OCI-M1 (cell line): Measurements from ENCODE around the gene LYST.
"Not testable (repeated sequence)": the region's sequence is repeated elsewhere in the genome, so short reads cannot be mapped to it uniquely, and the experiment has no call there.

ENCODE experiments used
- DNase-seq: peaks from one replicate; lab custom pipeline; 2025; lab: John Stamatoyannopoulos, UW

Gene LYST

GRCh38 chr1:235766794-235767285 is 99.9 kb downstream of the LYST start:
- DNase-seq, result no peak

GRCh38 chr1:235763962-235764361 is 102.7 kb downstream of the LYST start:
- no peak for DNase-seq

GRCh38 chr1:235759336-235759735 is 107.4 kb downstream of the LYST start:
- DNase-seq, result no peak

- peak; percentile 36 for DNase-seq
These were observed 107.8 kb downstream of the LYST start for GRCh38 chr1:235758931-235759330.

- peak; percentile 14 for DNase-seq
These were observed 109.1 kb downstream of the LYST start for GRCh38 chr1:235757587-235758096.

GRCh38 chr1:235754186-235754585 is 112.5 kb downstream of the LYST start:
- not testable (repeated sequence) for DNase-seq

- DNase-seq, result no peak
These were observed 116.9 kb downstream of the LYST start for GRCh38 chr1:235749755-235750300.

GRCh38 chr1:235748747-235749146 is 118.0 kb downstream of the LYST start:
- DNase-seq, result no peak

GRCh38 chr1:235746245-235746644 is 120.5 kb downstream of the LYST start:
- no peak for DNase-seq

- DNase-seq, result no peak
These were observed 121.1 kb downstream of the LYST start for GRCh38 chr1:235745503-235746136.

GRCh38 chr1:235742914-235743599 is 123.6 kb downstream of the LYST start:
- no peak for DNase-seq

GRCh38 chr1:235741294-235741693 is 125.4 kb downstream of the LYST start:
- DNase-seq, result no peak

GRCh38 chr1:235739631-235740030 is 127.1 kb downstream of the LYST start:
- no peak for DNase-seq

- DNase-seq, result no peak
These were observed 127.6 kb downstream of the LYST start for GRCh38 chr1:235739124-235739523.

GRCh38 chr1:235737751-235738150 is 129.0 kb downstream of the LYST start:
- DNase-seq, result no peak

GRCh38 chr1:235736263-235736662 is 130.4 kb downstream of the LYST start:
- no peak for DNase-seq

- no peak for DNase-seq
These were observed 131.1 kb downstream of the LYST start for GRCh38 chr1:235735621-235736020.

GRCh38 chr1:235734335-235734734 is 132.4 kb downstream of the LYST start:
- DNase-seq, result no peak

- no peak for DNase-seq
These were observed 136.7 kb downstream of the LYST start for GRCh38 chr1:235730007-235730406.

GRCh38 chr1:235726557-235726956 is 140.1 kb downstream of the LYST start:
- DNase-seq, result no peak

GRCh38 chr1:235725434-235725833 is 141.3 kb downstream of the LYST start:
- DNase-seq, result no peak

- DNase-seq, result no peak
These were observed 142.0 kb downstream of the LYST start for GRCh38 chr1:235724730-235725129.

- DNase-seq, result no peak
These were observed 143.8 kb downstream of the LYST start for GRCh38 chr1:235722858-235723257.
